COR-L47 (cell line): ENCODE data around the gene VASN.

Experiments
- DNase-seq: peaks from one replicate; lab custom pipeline; 2025; lab: John Stamatoyannopoulos, UW

The VASN gene

DNA sequence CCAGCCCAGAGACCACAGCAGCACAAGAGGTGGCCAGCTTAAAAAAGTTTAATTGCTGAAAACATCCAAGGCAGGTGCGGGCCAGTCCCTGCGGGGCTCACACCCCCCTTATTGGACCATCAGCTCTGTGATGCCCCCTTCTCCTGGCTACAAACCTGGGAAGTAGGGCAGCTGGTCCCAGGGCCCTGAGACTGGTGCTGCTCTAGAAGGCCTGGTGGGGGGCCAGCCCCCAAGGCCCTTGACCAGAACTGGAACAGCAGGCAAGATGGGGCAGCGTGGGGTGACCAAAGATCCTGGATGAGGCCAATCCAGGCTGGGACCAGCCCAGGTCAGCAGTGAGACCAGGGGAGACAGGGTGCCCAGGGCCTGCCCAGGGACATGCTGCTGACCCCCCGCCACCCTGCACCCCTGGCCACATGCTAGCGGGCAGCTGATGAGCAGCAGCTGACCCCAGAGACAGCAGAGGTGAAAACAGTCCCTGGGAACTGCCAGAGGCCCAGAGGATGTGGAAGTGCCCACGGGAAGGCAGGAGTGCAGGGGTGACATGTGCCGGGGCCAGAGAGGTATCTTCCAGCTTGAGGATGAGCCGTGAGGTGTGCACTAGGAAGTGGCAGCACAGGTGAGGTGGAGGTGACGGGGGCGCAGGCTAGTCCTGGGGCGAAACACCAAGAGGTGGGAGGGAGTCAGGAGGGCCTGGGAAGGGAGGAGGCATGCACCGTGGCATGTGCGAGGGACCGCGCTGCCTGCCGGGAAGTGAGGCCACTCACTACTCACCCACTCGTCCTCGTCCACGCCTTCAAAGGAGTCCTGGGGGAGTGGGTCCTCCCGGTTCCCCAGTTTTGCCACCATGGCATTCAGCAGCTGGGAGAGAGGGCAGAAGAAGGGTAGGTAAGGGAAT, 16.9 kb upstream of the VASN start:
- DNase-seq, result no peak

DNA sequence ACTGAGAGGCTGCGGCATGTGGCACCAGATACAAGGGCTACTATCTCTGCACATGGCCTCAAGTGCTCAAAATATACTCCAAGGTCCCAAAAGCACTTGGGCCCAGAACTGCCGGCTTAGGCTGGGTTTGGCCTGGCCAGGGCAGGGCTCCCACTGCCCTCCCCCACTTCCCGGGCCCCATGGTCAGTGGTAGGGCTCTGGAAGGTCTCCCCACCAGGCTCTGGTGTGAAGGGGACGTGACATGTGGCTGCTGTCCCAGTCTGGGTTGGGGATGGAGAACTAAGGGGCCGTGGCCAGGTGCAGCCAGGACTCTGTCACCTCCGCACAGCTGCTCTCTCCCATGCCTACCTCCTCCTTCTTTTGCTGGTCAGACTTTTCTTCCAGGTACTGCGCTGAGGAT, 14.8 kb upstream of the VASN start:
- no peak for DNase-seq

DNA sequence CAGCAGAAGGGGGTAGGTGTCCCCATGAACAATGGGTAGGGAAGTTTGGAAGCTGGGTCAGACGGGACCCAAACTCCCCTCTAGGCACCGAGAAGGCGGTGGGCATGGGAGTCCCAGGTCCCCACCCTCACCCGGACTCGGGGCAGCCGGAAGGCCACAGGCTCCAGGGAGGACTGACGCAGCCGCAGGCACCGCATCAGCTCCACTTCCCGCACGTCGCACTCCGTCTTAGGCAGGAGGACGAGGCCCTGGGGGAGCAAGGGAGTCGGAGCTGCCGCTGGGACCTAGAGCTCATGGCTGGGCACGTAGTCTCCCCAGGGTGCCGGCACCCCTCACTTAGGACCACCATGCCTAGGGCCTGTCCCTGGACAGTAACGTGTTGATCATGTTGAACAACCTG, 13.4 kb upstream of the VASN start:
- no peak for DNase-seq

DNA sequence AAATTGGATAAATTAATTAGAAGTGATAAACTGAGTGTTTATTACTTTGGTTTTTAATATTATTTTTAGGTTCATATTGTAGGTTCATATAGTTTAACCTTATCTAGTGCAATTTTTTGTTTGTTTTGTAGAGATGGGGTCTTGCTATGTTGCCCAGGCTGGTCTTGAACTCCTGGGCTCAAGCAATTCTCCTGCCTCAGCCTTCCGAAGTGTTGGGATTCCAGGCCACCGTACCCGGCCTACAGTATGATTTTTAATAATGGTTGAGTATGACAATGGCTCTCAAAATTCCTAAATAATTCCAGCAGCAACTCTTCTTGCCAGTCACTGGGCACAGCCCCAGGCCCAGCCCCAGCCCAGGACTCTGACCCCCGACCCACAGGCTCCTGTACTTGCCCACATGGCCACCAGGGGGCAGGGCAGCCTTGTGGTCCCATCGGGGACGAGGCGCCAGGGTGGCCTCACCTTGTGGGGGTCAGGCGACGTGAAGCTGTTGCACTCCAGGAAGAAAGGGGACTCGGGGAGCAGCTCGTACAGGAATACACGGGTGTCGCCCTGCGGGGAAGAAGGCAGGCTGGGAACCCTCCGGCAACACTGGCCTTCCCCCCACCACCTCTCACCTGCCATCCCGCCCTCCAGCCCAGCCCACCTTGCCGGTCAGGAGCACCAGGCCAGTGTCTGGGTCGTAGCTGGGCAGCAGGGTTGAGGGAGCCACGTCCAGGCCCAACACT, 12.7 kb upstream of the VASN start:
- peak; percentile 23 for DNase-seq

DNA sequence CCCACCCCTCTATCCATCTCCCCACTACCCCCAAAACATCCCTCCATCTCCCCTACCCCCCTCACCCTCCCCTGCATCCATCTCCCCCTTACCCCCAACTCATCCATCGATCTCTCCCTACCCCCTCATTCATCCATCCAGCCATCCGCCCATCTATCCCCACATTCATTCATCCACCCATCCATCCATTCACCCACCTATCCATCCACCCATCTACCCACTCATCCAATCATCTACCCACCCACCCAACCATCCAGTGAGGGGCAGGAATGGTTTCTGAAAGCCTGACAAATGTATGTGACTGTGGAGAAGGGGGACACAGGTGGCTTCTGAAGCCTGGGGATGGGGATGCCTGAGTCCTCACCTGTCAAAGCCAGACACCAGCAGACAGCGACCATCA, 11.7 kb upstream of the VASN start:
- DNase-seq, result no peak

DNA sequence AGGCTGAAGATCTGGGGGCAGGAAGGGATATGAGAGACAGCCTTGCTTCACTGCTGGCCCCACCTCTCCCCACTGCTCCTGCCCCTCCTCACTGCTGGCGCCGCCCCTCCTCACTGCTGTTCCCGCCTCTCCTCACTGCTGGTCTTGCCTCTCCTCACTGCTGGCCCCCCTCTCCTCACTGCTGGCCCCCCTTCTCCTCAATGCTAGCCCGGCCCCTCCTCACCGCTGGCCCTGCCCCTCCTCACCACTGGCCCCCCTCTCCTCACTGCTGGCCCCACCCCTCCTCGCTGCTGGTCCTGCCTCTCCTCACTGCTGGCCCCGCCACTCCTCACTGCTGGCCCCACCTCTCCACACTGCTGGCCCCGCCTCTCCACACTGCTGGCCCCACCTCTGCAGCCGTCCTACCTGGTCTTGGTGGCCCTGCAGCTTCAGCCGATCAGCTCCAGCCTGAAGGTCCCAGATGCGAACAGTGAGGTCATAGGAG, 11.1 kb upstream of the VASN start:
- no peak for DNase-seq

- DNase-seq, result no peak
These were observed 10.4 kb upstream of the VASN start for GRCh38 chr16:4361033-4361943.

GRCh38 chr16:4361944-4362311, 9.7 kb upstream of the VASN start:
- DNase-seq, result no peak

DNA sequence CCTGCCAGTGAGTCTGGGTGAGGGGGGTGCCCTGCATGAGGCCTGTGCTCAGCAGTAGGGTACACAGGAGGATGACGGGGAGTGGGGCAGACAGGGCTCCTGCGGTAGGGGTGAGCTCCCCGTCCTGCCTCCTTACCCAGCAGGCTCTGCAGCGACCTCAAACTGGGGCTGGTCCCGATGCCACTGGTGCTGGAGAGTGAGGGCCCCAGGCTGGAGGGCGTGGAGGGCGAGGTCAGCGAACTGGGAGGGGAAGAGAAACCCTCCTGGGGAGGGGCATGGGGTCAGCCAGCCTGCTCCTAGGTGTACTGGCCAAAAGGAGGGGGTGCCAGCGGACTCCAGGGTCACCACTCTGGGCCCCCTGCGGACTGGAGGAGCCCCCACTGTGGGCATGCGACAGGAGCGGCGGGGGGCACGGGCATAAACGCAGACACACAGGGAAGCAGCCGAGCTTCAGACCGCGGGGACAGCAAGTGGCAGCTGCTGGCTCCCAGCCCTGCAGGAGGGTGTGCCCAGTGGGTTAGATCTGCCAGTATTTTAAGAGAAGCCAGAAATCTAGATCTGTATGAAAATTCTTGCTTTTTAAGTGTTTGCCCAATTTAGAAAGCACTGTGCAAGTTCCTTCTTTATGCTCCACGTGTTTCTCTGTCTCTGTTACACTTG, 9.0 kb upstream of the VASN start:
- DNase-seq, result no peak

DNA sequence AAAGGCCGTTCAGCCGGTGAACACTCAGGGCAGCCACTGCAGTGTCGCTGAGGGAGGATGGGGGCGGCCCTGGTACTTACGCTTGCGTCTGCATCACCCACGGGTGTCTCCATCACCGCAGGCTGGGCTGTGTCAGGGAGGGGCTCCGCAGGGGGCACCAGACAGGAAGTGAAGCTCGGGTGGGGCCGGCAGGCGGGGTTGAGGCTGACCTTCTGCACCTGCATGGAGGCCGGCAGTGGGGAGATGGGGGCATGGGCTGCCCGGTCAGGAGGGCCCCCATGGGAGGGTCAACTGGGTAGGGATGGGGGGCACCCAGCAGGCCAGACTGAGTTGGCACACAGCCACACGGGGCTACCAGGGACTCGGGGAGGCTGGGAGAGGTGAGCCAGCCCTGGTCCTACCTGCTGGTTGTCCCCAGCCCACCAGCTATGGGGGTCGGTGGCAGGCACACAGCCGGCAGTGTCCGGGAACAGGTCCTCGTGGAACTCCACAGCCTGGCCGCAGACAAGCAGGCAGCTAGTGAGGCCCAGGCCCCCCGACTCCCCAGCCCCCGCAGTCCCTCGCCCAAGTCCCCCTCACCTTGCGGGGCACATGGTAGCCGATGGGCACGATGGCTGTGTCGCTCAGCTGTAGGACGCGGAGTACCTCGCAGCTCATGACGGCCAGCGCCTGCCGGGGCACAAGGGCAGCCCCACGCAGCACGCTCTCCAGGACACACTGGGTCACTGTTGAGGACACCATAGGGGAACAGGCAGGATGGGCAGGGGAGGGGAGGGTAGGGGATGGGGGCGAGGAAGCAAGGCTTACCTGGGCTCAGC, 7.2 kb upstream of the VASN start:
- no peak for DNase-seq

GRCh38 chr16:4365014-4365406, 6.6 kb upstream of the VASN start:
- no peak for DNase-seq

DNA sequence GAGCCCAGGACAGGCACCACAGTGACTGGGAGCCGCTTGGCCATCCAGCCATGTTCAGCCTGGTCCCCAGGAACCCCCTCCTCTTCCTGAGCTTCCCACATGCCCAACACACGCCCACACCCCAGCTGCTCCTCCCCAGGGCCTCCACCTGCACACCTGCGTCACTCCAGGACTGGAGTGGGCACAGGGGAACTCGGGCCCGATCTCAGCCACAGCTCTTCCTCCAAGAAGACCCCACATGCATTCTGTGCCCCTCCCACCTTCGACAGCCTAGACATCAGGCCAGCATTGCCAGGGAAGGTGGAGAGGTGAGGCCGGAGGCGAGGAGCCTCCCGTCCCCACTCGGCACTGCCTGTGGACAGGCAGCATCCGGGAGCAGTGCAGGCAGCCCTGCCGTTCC, 6.0 kb upstream of the VASN start:
- DNase-seq, result no peak

DNA sequence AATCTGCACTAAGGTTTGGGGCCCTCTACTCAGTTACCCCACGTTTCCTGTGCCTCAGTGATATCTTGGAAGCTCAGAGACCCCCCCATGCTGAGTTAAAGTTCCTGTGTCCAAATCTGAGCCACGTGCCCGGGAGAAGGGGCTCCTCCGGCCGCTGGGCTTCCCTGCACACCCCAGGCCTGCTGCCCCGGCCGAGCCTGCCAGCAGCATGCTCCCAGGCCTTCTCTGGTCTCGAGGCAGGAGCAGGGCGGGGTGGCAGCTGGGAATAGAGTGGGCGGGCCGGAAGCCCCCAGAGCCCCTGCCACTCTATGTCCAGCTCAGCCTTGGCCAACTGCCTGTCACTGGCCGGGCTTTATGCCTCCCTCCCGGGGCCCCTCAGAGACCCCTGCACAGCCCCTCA, 5.6 kb upstream of the VASN start:
- DNase-seq, result no peak

- DNase-seq, result no peak
These were observed 4.2 kb upstream of the VASN start for GRCh38 chr16:4367393-4367856.

- no peak for DNase-seq
These were observed 2.5 kb upstream of the VASN start for GRCh38 chr16:4369007-4369733.

- DNase-seq, result no peak
These were observed 1.5 kb upstream of the VASN start for GRCh38 chr16:4370151-4370550.

DNA sequence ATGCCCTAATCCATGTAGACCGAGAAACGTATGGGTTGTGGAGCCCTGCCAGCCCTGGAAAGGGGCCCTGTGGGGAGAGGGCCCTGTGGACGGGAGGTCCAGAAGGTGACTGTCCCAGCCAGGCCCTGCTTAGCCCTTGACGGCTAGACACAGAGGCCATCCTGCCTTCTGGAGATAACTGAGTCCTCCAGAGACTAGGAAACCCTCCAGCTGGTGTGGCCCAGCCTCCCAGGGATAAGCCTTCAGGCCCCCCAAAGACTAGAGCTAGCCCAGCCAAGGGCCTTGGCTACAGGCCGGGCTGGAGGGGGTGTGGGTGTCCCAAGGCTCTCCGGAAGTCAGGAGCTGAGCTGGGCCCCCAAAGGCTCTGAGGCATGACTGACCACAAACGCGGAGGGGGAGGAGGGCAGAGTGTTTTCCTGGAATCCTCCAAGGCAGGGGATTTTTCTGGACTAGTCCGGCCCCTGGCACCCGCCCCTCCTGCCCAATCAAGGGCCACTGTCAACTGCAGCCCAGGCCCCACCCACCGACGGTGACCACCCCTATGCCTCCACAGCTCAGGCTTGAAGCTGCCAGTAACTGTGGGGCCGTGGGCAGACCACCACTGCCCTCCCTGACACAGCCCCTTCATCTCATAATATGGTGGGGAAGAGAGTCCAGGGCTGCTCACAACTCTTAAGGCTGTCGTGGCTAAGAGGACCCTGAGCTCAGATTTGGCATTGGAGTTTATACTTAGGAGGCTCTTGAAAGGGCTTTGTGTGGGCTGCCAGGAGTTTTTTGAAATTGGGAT, 885 bp upstream of the VASN start:
- DNase-seq, result no peak

GRCh38 chr16:4372001-4372577, 441 bp downstream of the VASN start:
- no peak for DNase-seq
